ENCODE measurements around the gene RNF180. TPM values are rescaled to one million over a fixed set of nuclear protein-coding genes. Genes with fewer than 3 reads are reported as not detected.

RNF180 gene
- total and polyA plus RNA-seq, 2 of the 8 experiments (the other 6 are each of a cell fraction or from before 2014, with no cell fraction given) = 0.39 to 2.3 TPM

DNA sequence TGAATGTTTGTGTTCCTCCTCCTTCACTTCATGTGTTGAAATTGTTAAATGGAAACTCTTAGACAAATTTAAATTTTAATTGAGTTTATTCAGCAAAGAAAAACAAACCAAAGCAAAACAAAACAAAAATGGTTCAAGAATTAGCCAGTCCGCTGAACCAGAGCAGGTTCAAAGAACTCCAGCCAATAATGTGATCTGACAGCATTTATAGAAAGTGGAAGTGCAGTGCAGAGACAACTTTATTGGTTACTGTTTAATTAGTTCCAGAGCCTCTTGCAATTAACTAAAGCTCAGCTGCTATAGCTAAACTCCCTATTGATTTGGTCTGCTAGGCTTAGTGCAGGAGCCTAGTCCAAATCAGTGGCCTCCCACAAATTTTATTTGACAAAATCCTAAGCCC is 132.9 kb downstream of the RNF180 start:
- FAIRE-seq (no peak), DNase-seq (ENCODE audit: low read depth in 1 of 2, low spot score in 2 of 2) (no peak)
- no peak overlapping the region for H4K8ac ChIP-seq (ENCODE audit: extremely low read depth, insufficient read depth, low read length)
- no peak overlapping the region for H2BK12ac ChIP-seq (ENCODE audit: low read depth, low read length)
- no peak overlapping the region for H2BK120ac ChIP-seq (replicated peaks; ENCODE audit: low read depth, low read length)
- no peak overlapping the region for H3K56ac ChIP-seq (replicated peaks; ENCODE audit: insufficient read length, low read depth, low read length)
- no peaks in the 10 kb centered on the region for H3K9me3 ChIP-seq (ENCODE audit: insufficient read depth in 2 of 2, low read depth in 1 of 2, low read length in 1 of 2)
- H4K5ac ChIP-seq (ENCODE audit: insufficient read length, low read depth, low read length) = no peak overlapping the region
- no peak overlapping the region for H2AFZ ChIP-seq (ENCODE audit: low read length)
- H3K79me1 ChIP-seq (ENCODE audit: low read depth, low read length) = no peaks in the 10 kb centered on the region
- no peak overlapping the region for H3K4me3 ChIP-seq (ENCODE audit: extremely low read depth in 1 of 4, insufficient read depth in 2 of 4, low read depth in 3 of 4, low read length in 4 of 4)
- POLR2A ChIA-PET (ENCODE audit: partially characterized antibody) = no interaction called here
- H2BK15ac ChIP-seq (ENCODE audit: low read length) = no peak overlapping the region
- H4K20me1 ChIP-seq (replicated peaks in 1 of 2; ENCODE audit: control insufficient read depth in 1 of 2, insufficient read depth in 2 of 2, low read length in 2 of 2) = no peaks in the 10 kb centered on the region
- H3K23me2 ChIP-seq (ENCODE audit: low read depth, low read length) = no peaks in the 10 kb centered on the region
- H3K79me2 ChIP-seq (ENCODE audit: control insufficient read depth in 1 of 2, insufficient read depth in 2 of 2, low read length in 2 of 2) = no peaks in the 10 kb centered on the region
- no peak overlapping the region for H3K4ac ChIP-seq (replicated peaks; ENCODE audit: insufficient read length, low read depth, low read length)
- no peak overlapping the region for H2BK20ac ChIP-seq (ENCODE audit: low read length)
- no peak overlapping the region for H3K23ac ChIP-seq (ENCODE audit: insufficient read length)
- no peak overlapping the region for H3K27ac ChIP-seq (ENCODE audit: low read depth, low read length)
- H3K14ac ChIP-seq (ENCODE audit: insufficient read length) = no peak overlapping the region
- no peak overlapping the region for H3K9ac ChIP-seq (replicated peaks in 1 of 4; ENCODE audit: extremely low read depth in 1 of 4, low read depth in 3 of 4, low read length in 3 of 4)
- no peaks in the 10 kb centered on the region for H3K36me3 ChIP-seq (ENCODE audit: control insufficient read depth in 2 of 4, insufficient read depth in 4 of 4, low read length in 3 of 4)
- TF ChIP-seq RAD21 (IDR thresholded peaks at IDR 0.05 in 1 of 2, conservative IDR thresholded peaks at IDR 0.05 in 1 of 2; ENCODE audit: low read depth in 2 of 2, low read length in 2 of 2) = no peak
- H3K18ac ChIP-seq (ENCODE audit: extremely low read depth, low read length) = no peak overlapping the region
- H2AK5ac ChIP-seq (ENCODE audit: low read depth, low read length) = no peak overlapping the region
- H3K27me3 ChIP-seq (replicated peaks in 1 of 4; ENCODE audit: control insufficient read depth in 3 of 4, extremely low read depth in 1 of 4, insufficient read depth in 3 of 4, low read length in 3 of 4) = no peaks in the 10 kb centered on the region
- WGBS, 2 experiments (ENCODE audit: extremely low coverage in 1 of 2, insufficient coverage in 1 of 2, insufficient read length in 1 of 2, insufficient replicate concordance in 2 of 2, low coverage in 1 of 2, low lambda C conversion rate in 2 of 2, missing lambda C conversion rate in 1 of 2) = 100% methylated on average over 1 of the region's 1 CpG; no CpG with 5 or more reads in 1 of the 2 experiments
- no peak overlapping the region for H4K91ac ChIP-seq (replicated peaks; ENCODE audit: insufficient read length, low read length)
- H3K4me1 ChIP-seq (replicated peaks in 1 of 4; ENCODE audit: control insufficient read depth in 3 of 4, insufficient read depth in 4 of 4, low read length in 3 of 4) = no peaks in the 10 kb centered on the region
- CTCF ChIA-PET (ENCODE audit: partially characterized antibody) = no interaction called here
- no peak overlapping the region for H2BK5ac ChIP-seq (ENCODE audit: low read depth, low read length)
- no peak overlapping the region for H3K4me2 ChIP-seq (ENCODE audit: insufficient read depth in 1 of 2, low read depth in 2 of 2, low read length in 2 of 2)
